ENCODE measurements around the gene FAM234A.
"Not testable (repeated sequence)": the region's sequence is repeated elsewhere in the genome, so short reads cannot be mapped to it uniquely, and the experiment has no call there.

FAM234A gene

GRCh38 chr16:265711-266110, 31.1 kb downstream of the FAM234A start:
- no peak for TF ChIP-seq CTCF (IDR thresholded peaks at IDR 0.05)
- H3K27ac ChIP-seq: no peak overlapping the region
- H3K4me3 ChIP-seq: no peak overlapping the region
- DNase-seq (ENCODE audit: low spot score): no peak

DNA sequence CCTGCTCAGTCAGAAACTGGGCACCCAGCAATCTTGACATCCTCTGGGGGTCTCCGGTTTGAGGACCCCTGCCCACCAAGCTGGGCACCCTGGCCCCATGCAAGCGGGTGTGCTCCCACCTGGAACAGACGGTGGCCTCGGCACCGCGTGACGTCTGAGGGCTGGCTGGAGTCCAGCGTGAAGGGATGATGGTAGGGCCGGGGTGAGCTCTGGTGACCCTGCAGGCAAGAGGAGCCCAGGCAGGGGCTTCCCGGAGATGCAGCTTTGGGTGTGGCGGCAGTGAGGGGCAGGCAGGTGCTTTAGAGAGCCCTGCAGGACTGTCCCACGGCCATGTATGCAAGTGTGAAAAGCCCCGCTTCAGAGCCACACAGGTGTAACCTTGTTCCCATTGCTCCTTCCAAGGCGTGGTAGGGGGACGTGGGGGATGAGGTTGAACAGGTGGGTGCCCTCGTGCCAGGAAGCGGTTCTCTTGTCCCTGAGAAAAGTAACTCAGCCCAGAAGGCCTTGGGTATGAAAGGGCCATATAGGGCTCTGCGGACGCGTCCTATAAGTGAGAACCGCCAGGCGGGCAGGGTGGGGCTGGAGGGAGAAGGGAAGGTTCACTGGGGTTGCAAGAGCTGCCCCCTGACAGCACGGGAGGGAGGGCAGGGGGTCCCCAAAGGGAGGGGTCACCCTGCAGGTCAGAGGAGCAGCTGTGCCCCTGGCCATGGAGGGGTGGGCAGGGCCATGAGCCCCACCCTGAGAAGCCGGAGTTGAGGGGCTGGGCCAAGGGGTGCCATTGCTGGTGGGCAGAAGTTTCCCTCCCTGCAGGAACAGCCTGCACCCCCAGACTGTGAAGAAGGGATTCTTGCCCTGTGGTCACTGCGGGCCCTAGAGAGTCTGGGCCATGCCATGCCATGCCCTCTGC, 31.9 kb downstream of the FAM234A start:
- TF ChIP-seq CTCF (IDR thresholded peaks at IDR 0.05): no peak
- Histone ChIP-seq H3K27ac (no peak overlapping the region), H3K4me3 (no peak overlapping the region)
- no peak for DNase-seq (ENCODE audit: low spot score)

- not testable (repeated sequence) for DNase-seq (ENCODE audit: low spot score); H3K4me3 ChIP-seq; H3K27ac ChIP-seq
Measured at GRCh38 chr16:267562-267961, 32.9 kb downstream of the FAM234A start.

DNA sequence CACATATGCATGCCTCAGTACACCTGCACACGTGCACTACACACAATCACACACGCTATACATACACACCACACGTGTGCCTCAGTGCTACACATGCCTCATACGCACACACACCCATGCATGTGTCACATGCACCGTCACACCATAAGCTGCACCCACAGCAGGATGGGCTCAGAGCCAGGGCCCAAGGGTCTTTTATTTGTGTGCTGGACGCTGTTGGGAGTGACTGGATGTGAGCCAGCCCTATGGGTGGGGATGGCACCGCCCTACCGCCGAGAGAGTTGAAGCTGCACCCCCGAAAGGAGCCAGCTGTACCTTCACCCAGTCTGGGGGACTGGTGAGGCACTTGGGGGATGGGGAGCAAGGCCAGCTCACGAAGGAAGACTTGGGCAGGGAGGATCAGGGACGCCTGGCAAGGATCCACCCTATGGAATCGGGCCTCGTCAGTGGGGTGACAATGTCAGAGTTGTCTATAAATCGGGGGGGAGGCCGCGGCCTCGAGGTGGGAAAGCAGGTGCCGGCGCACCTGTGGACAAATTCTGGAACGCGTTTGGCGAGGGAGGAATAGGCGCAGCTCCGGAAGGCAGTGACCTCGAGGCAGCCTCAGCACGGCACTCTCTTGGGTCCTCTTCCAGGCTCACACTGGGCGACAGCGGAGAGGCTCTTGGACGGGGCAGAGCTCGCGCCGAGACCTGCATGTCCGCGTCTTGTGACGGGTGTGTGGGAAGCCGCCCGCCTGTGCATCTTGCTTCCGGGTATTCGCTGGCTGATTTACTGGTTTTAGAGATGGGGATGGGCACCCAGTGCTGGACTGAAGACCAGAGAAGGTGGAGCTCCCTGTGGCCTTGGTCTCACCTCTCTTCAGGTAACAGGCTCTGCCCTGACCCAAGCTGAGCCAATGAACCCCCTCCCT, 33.8 kb downstream of the FAM234A start:
- Histone ChIP-seq H3K4me3 (no peak overlapping the region), H3K27ac (no peak overlapping the region)
- no peak for DNase-seq (ENCODE audit: low spot score)
- TF ChIP-seq CTCF (IDR thresholded peaks at IDR 0.05): no peak

DNA sequence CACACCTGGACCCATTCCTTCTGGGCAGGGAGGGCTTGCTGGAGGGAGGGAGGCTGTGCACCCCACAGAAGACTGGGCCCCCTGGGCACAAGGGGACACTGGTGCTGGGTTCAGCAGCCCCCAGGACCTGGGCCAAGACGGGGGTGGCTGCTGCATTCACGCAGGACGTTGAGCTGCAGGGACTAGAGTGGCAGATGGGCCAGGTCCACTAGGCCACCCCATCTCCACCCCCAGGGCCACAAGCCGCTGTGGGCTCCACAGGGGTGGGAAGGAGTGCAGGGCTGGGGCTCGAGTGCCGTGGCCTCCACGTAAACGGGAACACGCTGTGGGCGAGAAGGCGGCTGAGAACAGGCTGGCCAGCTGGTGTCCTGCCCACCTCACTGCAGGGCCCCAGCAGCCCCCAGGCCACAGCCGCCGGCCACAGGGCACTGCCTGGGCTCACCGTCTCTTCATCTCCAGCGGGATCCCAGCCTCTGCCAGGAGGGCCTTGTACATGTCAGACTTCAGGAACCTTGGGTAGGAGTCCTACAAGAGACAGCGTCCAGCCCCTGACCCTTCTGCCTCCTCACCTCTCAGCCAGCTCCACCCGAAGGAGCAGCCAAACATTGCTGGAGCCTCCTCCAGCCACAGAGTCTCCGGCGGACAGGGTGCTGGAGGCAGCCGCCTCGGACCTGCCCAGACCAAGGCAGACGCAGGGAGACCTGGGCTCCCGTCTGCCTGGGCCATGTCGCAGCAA, 34.6 kb downstream of the FAM234A start:
- DNase-seq (ENCODE audit: low spot score): no peak
- no peak for TF ChIP-seq CTCF (IDR thresholded peaks at IDR 0.05)
- Histone ChIP-seq H3K27ac (no peak overlapping the region), H3K4me3 (no peak overlapping the region)

DNA sequence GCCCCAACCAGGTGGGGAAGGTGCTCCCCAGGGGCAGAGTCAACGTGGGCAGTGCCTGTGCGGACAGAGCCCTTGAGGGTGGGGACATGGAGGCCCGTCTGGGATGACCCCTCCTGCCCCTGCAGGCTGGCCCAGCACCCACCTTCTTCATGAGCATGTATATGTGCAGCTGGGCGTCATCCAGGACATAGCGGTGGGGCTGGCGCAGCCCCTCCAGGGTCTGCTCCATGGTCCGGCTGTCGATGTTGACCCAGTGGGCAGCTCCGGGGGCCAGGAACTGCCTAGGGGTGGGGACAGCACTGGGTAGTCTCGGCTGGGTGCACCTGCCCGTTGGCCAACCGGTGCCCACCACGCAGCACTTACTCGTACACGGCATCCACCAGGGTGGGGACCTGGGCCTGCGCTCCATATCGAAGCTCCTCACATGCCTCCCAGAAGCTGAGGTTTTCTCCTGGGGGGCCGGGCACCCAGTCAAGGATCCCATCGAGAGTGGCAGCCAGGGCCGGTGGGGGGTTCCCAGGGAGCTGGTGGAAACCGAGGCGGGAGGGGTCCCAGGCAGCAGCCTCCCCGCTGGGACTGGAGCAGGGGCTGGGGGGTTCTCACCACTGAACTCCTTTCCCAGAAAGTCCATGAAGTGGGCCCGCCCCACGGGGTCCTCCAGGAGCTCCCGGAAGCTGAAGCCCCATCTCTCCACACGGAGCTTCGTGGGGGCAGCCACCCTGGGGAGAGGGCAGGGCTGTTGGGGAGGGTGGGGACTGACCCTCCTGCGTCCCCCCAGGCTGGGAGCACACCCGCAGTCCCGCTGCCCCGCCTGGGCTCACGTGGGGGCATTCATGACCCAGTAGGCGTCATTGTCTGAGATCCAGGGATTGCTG, 36.0 kb downstream of the FAM234A start:
- no peak overlapping the region for H3K27ac ChIP-seq
- no peak for DNase-seq (ENCODE audit: low spot score)
- H3K4me3 ChIP-seq: no peak overlapping the region
- no peak for TF ChIP-seq CTCF (IDR thresholded peaks at IDR 0.05)

All from coronary artery (tissue), 2 donors.